Measurements from ENCODE around the gene SLC25A53.

DNA sequence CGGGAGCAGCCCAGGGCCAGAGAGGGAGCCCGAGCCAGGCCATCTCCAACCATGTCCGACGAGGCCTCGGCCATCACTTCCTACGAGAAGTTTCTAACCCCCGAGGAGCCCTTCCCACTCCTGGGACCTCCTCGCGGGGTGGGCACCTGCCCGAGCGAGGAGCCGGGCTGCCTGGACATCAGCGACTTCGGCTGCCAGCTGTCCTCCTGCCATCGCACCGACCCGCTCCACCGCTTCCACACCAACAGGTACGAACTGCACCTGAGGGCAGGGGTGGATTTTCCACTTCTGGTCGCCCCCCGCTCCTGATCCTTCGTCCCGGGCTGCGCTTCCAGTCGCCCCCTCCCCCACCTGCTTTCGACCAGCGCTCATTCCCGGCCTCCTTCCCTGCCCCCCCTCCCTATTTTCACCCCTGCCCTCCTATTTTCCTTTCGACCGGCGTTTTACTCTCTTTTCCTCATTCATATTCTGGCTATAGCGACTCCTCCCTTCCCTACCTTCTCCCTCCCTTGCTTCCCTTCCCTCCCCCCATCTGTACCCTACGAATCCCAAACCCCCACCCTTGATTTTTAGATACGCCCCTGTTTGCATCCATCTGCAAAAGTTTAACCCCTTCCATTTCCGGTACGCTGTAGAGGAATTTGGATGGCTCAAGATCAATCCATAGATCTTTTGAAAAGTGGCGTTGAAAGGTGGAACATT is 10.1 kb upstream of the SLC25A53 start:
- TF ChIP-seq POLR2A (IDR thresholded peaks at IDR 0.05; ENCODE audit: low read length) (no peak), SMC3 (IDR thresholded peaks at IDR 0.05) (no peak), POLR2AphosphoS2 (conservative IDR thresholded peaks at IDR 0.05; ENCODE audit: low read length) (no peak), HOXA7 (CRISPR knock-in tag; IDR thresholded peaks at IDR 0.05) (no peak), NFE2L2 (conservative IDR thresholded peaks at IDR 0.05; ENCODE audit: low read length) (no peak), ZFP36 (IDR thresholded peaks at IDR 0.05; ENCODE audit: borderline replicate concordance, partially characterized antibody) (no peak), EP300 (IDR thresholded peaks at IDR 0.05) (no peak), RAD21 (conservative IDR thresholded peaks at IDR 0.05 in 1 of 2, IDR thresholded peaks at IDR 0.05 in 1 of 2) (no peak), CHD2 (IDR thresholded peaks at IDR 0.05; ENCODE audit: low read length, partially characterized antibody) (no peak), CEBPB (IDR thresholded peaks at IDR 0.05) (no peak), JUNB (IDR thresholded peaks at IDR 0.05) (no peak)
- TF ChIP-seq, protein P1, sequence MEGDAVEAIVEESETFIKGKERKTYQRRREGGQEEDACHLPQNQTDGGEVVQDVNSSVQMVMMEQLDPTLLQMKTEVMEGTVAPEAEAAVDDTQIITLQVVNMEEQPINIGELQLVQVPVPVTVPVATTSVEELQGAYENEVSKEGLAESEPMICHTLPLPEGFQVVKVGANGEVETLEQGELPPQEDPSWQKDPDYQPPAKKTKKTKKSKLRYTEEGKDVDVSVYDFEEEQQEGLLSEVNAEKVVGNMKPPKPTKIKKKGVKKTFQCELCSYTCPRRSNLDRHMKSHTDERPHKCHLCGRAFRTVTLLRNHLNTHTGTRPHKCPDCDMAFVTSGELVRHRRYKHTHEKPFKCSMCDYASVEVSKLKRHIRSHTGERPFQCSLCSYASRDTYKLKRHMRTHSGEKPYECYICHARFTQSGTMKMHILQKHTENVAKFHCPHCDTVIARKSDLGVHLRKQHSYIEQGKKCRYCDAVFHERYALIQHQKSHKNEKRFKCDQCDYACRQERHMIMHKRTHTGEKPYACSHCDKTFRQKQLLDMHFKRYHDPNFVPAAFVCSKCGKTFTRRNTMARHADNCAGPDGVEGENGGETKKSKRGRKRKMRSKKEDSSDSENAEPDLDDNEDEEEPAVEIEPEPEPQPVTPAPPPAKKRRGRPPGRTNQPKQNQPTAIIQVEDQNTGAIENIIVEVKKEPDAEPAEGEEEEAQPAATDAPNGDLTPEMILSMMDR (IDR thresholded peaks at IDR 0.05), result no peak
- TF ChIP-seq, protein P2, sequence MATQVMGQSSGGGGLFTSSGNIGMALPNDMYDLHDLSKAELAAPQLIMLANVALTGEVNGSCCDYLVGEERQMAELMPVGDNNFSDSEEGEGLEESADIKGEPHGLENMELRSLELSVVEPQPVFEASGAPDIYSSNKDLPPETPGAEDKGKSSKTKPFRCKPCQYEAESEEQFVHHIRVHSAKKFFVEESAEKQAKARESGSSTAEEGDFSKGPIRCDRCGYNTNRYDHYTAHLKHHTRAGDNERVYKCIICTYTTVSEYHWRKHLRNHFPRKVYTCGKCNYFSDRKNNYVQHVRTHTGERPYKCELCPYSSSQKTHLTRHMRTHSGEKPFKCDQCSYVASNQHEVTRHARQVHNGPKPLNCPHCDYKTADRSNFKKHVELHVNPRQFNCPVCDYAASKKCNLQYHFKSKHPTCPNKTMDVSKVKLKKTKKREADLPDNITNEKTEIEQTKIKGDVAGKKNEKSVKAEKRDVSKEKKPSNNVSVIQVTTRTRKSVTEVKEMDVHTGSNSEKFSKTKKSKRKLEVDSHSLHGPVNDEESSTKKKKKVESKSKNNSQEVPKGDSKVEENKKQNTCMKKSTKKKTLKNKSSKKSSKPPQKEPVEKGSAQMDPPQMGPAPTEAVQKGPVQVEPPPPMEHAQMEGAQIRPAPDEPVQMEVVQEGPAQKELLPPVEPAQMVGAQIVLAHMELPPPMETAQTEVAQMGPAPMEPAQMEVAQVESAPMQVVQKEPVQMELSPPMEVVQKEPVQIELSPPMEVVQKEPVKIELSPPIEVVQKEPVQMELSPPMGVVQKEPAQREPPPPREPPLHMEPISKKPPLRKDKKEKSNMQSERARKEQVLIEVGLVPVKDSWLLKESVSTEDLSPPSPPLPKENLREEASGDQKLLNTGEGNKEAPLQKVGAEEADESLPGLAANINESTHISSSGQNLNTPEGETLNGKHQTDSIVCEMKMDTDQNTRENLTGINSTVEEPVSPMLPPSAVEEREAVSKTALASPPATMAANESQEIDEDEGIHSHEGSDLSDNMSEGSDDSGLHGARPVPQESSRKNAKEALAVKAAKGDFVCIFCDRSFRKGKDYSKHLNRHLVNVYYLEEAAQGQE (IDR thresholded peaks at IDR 0.05), result no peak
- TF ChIP-seq, protein P3, sequence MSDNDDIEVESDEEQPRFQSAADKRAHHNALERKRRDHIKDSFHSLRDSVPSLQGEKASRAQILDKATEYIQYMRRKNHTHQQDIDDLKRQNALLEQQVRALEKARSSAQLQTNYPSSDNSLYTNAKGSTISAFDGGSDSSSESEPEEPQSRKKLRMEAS (IDR thresholded peaks at IDR 0.05), result no peak

Measured in A549 (cell line).